ENCODE results near the gene WDR70. TPM values are rescaled to one million over a fixed set of nuclear protein-coding genes. Genes with fewer than 3 reads are reported as not detected.
"Not testable (repeated sequence)": the region's sequence is repeated elsewhere in the genome, so short reads cannot be mapped to it uniquely, and the experiment has no call there.

WDR70 gene
- 10 to 100 TPM; 15.0 to 21.1 (median 17.6) TPM for total RNA-seq
- polyA plus RNA-seq, result 9.4 TPM
- long read RNA-seq, donor 1, transcript WDR70-201 (18 exons, 2,983 nt), result major isoform, 9 of 14 reads
- long read RNA-seq, donor 1, partial matches to known transcripts, result 2 of 14 reads
- long read RNA-seq, donor 1, other reads (novel, unspliced or antisense), result 3 of 14 reads
- long read RNA-seq, donor 2, partial matches to known transcripts, result 1 of 7 reads
- long read RNA-seq, donor 2, other reads (novel, unspliced or antisense), result 1 of 7 reads
- long read RNA-seq, donor 3, transcript WDR70-201 (18 exons, 2,983 nt), result major isoform, 23 of 31 reads
- long read RNA-seq, donor 3, partial matches to known transcripts, result 2 of 31 reads
- long read RNA-seq, donor 3, other reads (novel, unspliced or antisense), result 6 of 31 reads
- long read RNA-seq, donor 4, transcript WDR70-201 (18 exons, 2,983 nt), result major isoform, 10 of 13 reads
- long read RNA-seq, donor 4, partial matches to known transcripts, result 0 of 13 reads
- long read RNA-seq, donor 4, other reads (novel, unspliced or antisense), result 2 of 13 reads

DNA sequence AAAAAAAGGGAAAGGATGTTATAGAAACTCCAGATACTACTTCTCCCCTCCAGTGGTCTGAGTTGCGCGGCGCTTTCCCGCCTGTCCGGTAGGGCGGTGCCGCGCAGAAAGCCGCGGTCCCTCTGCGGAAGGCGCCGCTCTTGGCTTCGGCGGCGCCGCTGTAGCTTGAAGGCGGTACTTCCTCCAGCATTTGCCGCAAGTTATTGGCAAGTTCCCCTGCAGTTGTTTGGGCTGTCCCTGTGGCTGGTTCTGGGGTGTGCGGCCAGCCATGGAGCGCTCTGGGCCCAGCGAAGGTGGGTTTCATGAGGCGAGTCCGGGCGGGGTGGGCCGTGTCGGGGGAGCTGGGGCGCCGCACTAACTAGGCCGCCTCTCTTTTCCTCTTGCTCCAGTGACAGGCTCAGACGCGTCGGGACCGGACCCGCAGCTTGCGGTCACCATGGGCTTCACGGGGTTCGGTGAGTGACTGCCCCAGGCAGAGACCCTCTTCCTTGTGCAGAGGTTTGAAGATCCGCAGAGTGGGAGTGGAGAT lies at the start of gene WDR70:
TSS of gene WDR70 (plus strand) at position 219 of the 529 bp plus-strand sequence. CDS start at position 269, 50 bp downstream.
- peak within 1 kb of the TSS; percentile 91 for H3K4me3 ChIP-seq (ENCODE audit: low read length)
- H3K27me3 ChIP-seq (ENCODE audit: control insufficient read depth, insufficient read depth); intact Hi-C loops (cut with DNase I); H3K4me1 ChIP-seq (ENCODE audit: control insufficient read depth, insufficient read depth, low read length); H3K9me3 ChIP-seq (ENCODE audit: control insufficient read depth, low read length): not testable (repeated sequence)
- ATAC-seq (peak; percentile 99), DNase-seq (peak; percentile 88 to 96 (median 94))
- peak within 1 kb of the TSS; percentile 0 for H3K27ac ChIP-seq (ENCODE audit: low read length)
- under 1% methylated on average over 39 of the region's 39 CpGs for WGBS

GRCh38 chr5:37334754-37335153 lies 44.4 kb upstream of the WDR70 start:
- H3K4me1 ChIP-seq (ENCODE audit: control insufficient read depth, insufficient read depth, low read length); DNase-seq; intact Hi-C loops (cut with DNase I); H3K4me3 ChIP-seq (ENCODE audit: low read length); H3K27me3 ChIP-seq (ENCODE audit: control insufficient read depth, insufficient read depth); H3K9me3 ChIP-seq (ENCODE audit: control insufficient read depth, low read length); ATAC-seq; H3K27ac ChIP-seq (ENCODE audit: low read length): not testable (repeated sequence)
- 94% methylated on average over 12 of the region's 12 CpGs for WGBS

- H3K4me3 ChIP-seq (ENCODE audit: low read length); H3K9me3 ChIP-seq (ENCODE audit: control insufficient read depth, low read length); H3K4me1 ChIP-seq (ENCODE audit: control insufficient read depth, insufficient read depth, low read length); DNase-seq; H3K27me3 ChIP-seq (ENCODE audit: control insufficient read depth, insufficient read depth); H3K27ac ChIP-seq (ENCODE audit: low read length); intact Hi-C loops (cut with DNase I); ATAC-seq: not testable (repeated sequence)
- 97% methylated on average over 18 of the region's 18 CpGs for WGBS
Measured at GRCh38 chr5:37342741-37343140, 36.4 kb upstream of the WDR70 start.

GRCh38 chr5:37355161-37355560 lies 24.0 kb upstream of the WDR70 start:
- Histone ChIP-seq H3K4me1 (ENCODE audit: control insufficient read depth, insufficient read depth, low read length) (no peaks in the 10 kb centered on the region), H3K27ac (ENCODE audit: low read length) (no peak overlapping the region), H3K4me3 (ENCODE audit: low read length) (no peak overlapping the region), H3K27me3 (ENCODE audit: control insufficient read depth, insufficient read depth) (no peaks in the 10 kb centered on the region), H3K9me3 (ENCODE audit: control insufficient read depth, low read length) (no peaks in the 10 kb centered on the region)
- DNase-seq, result no peak
- 85% methylated on average over 6 of the region's 6 CpGs for WGBS
- intact Hi-C loops (cut with DNase I), result no loop called here
- ATAC-seq, result no peak

GRCh38 chr5:37370550-37370863 lies 8.6 kb upstream of the WDR70 start:
- intact Hi-C loops (cut with DNase I), result no loop called here
- ATAC-seq (no peak), DNase-seq (no peak)
- peaks cover 7% of the 10 kb centered on the region for H3K4me1 ChIP-seq (ENCODE audit: control insufficient read depth, insufficient read depth, low read length)
- peak overlapping the region; percentile 93 for H3K27ac ChIP-seq (ENCODE audit: low read length)
- under 1% methylated on average over 7 of the region's 7 CpGs for WGBS
- H3K27me3 ChIP-seq (ENCODE audit: control insufficient read depth, insufficient read depth), result no peaks in the 10 kb centered on the region
- peaks cover 1% of the 10 kb centered on the region for H3K9me3 ChIP-seq (ENCODE audit: control insufficient read depth, low read length)
- peak overlapping the region; percentile 91 for H3K4me3 ChIP-seq (ENCODE audit: low read length)

DNA sequence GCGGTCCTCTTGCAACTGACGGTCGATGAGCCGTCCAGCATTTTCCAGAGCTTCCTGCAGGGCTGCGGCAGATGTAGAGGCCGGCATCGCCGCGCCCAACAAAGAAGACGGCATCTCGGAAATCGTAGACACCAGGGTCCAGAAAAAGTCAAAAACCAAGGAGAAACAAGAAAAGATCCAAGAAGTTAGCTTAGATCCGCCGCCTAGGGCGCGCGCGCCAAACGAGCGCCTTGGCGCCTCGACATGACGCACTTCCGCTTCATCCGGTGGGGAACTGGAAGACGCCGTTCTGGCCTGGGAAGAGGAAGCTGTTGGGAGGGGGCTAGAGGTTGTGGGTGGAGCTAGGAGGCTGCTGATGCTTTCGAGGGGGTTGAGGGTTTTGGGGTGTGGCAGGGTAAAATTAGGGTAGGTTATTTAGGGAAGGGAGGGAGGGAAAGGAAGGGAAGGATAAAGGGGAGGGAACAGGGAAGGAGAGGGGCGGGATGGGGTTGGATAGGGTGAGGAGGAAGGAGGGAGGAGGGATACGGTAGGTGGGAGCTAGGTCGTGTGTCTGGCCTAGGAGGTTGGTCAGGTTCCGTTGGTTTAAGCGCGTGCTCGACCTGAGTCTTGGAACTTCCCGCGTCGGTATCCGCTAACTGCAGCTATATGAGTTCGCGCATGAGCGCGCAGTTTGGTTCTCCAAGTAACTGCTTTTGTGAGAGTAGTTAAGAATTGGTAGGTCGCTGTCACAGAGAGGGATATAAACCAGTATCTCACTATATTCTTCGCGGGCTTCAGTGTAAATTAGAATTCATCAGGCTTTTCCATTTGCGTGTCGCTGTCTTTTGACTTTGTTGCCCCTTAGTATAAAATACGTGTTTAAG lies 8.0 kb upstream of the WDR70 start, which contains the start of gene NUP155:
TSS of gene NUP155 (minus strand) at position 243 of the 863 bp plus-strand sequence. CDS start at position 114, 129 bp downstream.
- peaks cover 7% of the 10 kb centered on the region for H3K4me1 ChIP-seq (ENCODE audit: control insufficient read depth, insufficient read depth, low read length)
- ATAC-seq (peak; percentile 99), DNase-seq (peak; percentile 92 to 96 (median 96))
- WGBS, result 1% methylated on average over 49 of the region's 49 CpGs
- H3K9me3 ChIP-seq (ENCODE audit: control insufficient read depth, low read length), result peaks cover 1% of the 10 kb centered on the region
- H3K27ac ChIP-seq (ENCODE audit: low read length), result peak within 1 kb of the TSS; percentile 93
- H3K27me3 ChIP-seq (ENCODE audit: control insufficient read depth, insufficient read depth), result no peaks in the 10 kb centered on the region
- peak within 1 kb of the TSS; percentile 91 for H3K4me3 ChIP-seq (ENCODE audit: low read length)
- intact Hi-C loops (cut with DNase I), result no loop called here

- Histone ChIP-seq H3K9me3 (ENCODE audit: control insufficient read depth, low read length) (peaks cover 1% of the 10 kb centered on the region), H3K27me3 (ENCODE audit: control insufficient read depth, insufficient read depth) (no peaks in the 10 kb centered on the region), H3K4me3 (ENCODE audit: low read length) (no peak overlapping the region), H3K27ac (ENCODE audit: low read length) (no peak overlapping the region), H3K4me1 (ENCODE audit: control insufficient read depth, insufficient read depth, low read length) (peaks cover under 1% of the 10 kb centered on the region)
- WGBS, result 83% methylated on average over 3 of the region's 3 CpGs
- DNase-seq (no peak), ATAC-seq (no peak)
- intact Hi-C loops (cut with DNase I), result no loop called here
Measured at GRCh38 chr5:37375091-37375490, 4.0 kb upstream of the WDR70 start.

- intact Hi-C loops (cut with DNase I), result not testable (repeated sequence)
Measured at GRCh38 chr5:37378066-37378465, 1.1 kb upstream of the WDR70 start.

GRCh38 chr5:37391591-37391990 lies 12.5 kb downstream of the WDR70 start:
- intact Hi-C loops (cut with DNase I), result no loop called here
- Histone ChIP-seq H3K4me3 (ENCODE audit: low read length) (no peak overlapping the region), H3K27ac (ENCODE audit: low read length) (no peak overlapping the region), H3K9me3 (ENCODE audit: control insufficient read depth, low read length) (no peaks in the 10 kb centered on the region), H3K27me3 (ENCODE audit: control insufficient read depth, insufficient read depth) (no peaks in the 10 kb centered on the region), H3K4me1 (ENCODE audit: control insufficient read depth, insufficient read depth, low read length) (no peaks in the 10 kb centered on the region)
- DNase-seq (no peak), ATAC-seq (no peak)
- WGBS, result 81% methylated on average over 3 of the region's 3 CpGs

More at GRCh38 chr5:37378066-37378465, 1.1 kb upstream of the WDR70 start:
- 93% methylated on average over 12 of the region's 12 CpGs for WGBS
- not testable (repeated sequence) for H3K27ac ChIP-seq (ENCODE audit: low read length); DNase-seq; H3K27me3 ChIP-seq (ENCODE audit: control insufficient read depth, insufficient read depth); H3K4me3 ChIP-seq (ENCODE audit: low read length); ATAC-seq; H3K4me1 ChIP-seq (ENCODE audit: control insufficient read depth, insufficient read depth, low read length); H3K9me3 ChIP-seq (ENCODE audit: control insufficient read depth, low read length)

GRCh38 chr5:37396352-37396751 lies 17.2 kb downstream of the WDR70 start:
- intact Hi-C loops (cut with DNase I), result no loop called here
- no peak for ATAC-seq
- DNase-seq, result no peak
- Histone ChIP-seq H3K4me1 (ENCODE audit: control insufficient read depth, insufficient read depth, low read length) (no peaks in the 10 kb centered on the region), H3K9me3 (ENCODE audit: control insufficient read depth, low read length) (no peaks in the 10 kb centered on the region), H3K27ac (ENCODE audit: low read length) (no peak overlapping the region), H3K27me3 (ENCODE audit: control insufficient read depth, insufficient read depth) (no peaks in the 10 kb centered on the region), H3K4me3 (ENCODE audit: low read length) (no peak overlapping the region)
- WGBS, result 86% methylated on average over 5 of the region's 5 CpGs

Data from right cardiac atrium (tissue), 5 donors.